Muscle layer of colon (tissue), 2 donors: ENCODE results near the gene TMEM255A.

Experiments
- H3K27ac ChIP-seq: one replicate; pipeline ENCODE4 v1.7.0; 2013; ENCODE audit warnings: low read depth, mild to moderate bottlenecking, low read length, moderate library complexity
- H3K27me3 ChIP-seq, 2 donors: one replicate each; pipeline ENCODE4 v1.7.0; 2013; ENCODE audit warnings: low read length in 2 of 2, mild to moderate bottlenecking in 2 of 2; ENCODE audit not compliant: insufficient read depth in 2 of 2, control insufficient read depth in 1 of 2
- H3K36me3 ChIP-seq: one replicate; pipeline ENCODE4 v1.7.0; 2013; ENCODE audit warnings: mild to moderate bottlenecking, low read length; ENCODE audit not compliant: insufficient read depth
- H3K4me1 ChIP-seq: one replicate; pipeline ENCODE4 v1.7.0; 2013; ENCODE audit warnings: mild to moderate bottlenecking, low read length; ENCODE audit not compliant: insufficient read depth
- H3K4me3 ChIP-seq, 2 donors: one replicate each; pipeline ENCODE4 v1.7.0; 2013; ENCODE audit warnings: low read length in 2 of 2, low read depth in 1 of 2, mild to moderate bottlenecking in 1 of 2, moderate library complexity in 1 of 2
- H3K9ac ChIP-seq: one replicate; pipeline ENCODE4 v1.7.0; 2013; ENCODE audit warnings: low read length
- H3K9me3 ChIP-seq: one replicate; pipeline ENCODE4 v1.7.0; 2013; ENCODE audit warnings: mild to moderate bottlenecking, low read length
- donor health status: abdominal sarcoma.
- donor health status: Adenocarcinoma of cecum.

The TMEM255A gene

DNA sequence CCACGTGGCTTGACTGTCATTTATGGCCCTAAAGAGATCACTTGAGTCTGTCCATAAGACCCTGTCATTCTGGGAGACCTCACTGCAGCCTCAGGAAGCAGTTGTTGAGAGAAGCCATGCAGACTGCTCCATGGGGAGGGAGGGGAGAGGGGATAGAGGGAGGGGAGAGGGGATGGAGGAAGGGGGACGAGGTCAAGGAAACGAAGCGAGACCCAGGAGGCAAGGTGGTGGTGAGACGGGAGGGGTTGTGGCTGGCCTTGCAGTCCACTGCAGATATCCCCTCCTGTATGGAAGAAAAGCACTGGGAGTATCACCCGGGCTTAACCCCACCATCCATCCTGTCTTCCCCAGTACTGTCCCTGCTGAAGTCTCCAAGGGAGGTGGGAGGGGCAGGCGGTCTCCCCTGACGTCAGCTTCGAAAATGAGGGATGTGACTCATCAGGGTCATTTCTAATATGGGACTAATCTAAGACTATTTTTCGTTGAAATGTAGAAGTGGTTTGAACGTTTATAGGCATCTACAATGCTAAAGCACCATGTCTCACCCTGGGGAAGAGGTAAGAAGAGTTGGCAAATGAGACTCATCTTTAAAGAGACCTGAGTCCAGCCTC lies 5.6 kb downstream of the TMEM255A start:
- H3K27me3 ChIP-seq, result peaks cover 24 to 34% of the 10 kb centered on the region in 2 donors
- H3K9ac ChIP-seq, result no peak overlapping the region
- no peaks in the 10 kb centered on the region for H3K36me3 ChIP-seq
- H3K4me3 ChIP-seq, result no peak overlapping the region
- H3K27ac ChIP-seq, result no peak overlapping the region
- H3K4me1 ChIP-seq, result no peaks in the 10 kb centered on the region
- no peaks in the 10 kb centered on the region for H3K9me3 ChIP-seq

DNA sequence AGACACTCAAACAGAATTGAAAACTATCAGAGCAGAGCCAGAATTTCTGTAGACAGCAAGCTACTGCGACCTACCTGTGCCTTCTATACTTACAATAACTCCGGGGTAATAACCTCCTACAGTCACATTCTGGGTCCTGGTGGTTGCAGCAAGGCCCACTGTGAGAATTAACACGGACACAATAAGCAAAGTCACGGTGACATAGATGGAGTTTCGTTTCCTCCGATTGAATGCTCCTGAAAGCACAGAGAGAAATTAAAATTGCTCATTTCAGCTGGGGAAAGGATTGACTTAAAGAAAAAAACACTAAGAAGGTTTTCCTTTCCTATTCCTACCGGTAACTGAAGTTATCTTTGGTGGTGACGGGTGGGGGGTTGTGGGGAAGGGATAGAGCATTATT lies 7.0 kb downstream of the TMEM255A start:
- Histone ChIP-seq H3K27ac (no peak overlapping the region), H3K4me1 (no peaks in the 10 kb centered on the region), H3K9me3 (no peaks in the 10 kb centered on the region), H3K36me3 (no peaks in the 10 kb centered on the region), H3K4me3 (no peak overlapping the region), H3K27me3 (peaks cover 19 to 22% of the 10 kb centered on the region in 2 donors), H3K9ac (no peak overlapping the region)

GRCh38 chrX:120302434-120302833 lies 8.8 kb downstream of the TMEM255A start:
- H3K9ac ChIP-seq, result no peak overlapping the region
- H3K4me1 ChIP-seq, result no peaks in the 10 kb centered on the region
- no peaks in the 10 kb centered on the region for H3K9me3 ChIP-seq
- H3K27ac ChIP-seq, result no peak overlapping the region
- H3K36me3 ChIP-seq, result no peaks in the 10 kb centered on the region
- H3K4me3 ChIP-seq, result no peak overlapping the region
- H3K27me3 ChIP-seq, result peaks cover 11 to 16% of the 10 kb centered on the region in 2 donors

DNA sequence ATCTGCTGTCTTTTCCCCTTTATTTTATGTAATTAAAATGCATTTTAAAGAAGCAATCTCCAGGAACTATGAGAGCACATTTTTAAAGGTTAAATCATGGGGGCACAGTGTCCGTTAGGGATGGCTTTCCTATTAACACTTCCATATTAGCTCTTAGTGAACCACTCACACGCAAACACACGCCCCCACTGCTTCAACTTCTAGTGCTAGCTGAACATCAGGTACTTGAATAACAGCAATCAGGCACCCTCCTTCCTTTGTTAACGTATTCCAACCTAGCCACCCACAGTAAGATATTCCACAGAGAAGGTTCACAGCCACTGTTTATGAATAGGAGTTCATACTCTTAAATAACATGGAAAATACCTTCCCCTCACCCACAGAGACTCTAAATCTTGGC lies 9.3 kb downstream of the TMEM255A start:
- Histone ChIP-seq H3K36me3 (no peaks in the 10 kb centered on the region), H3K9me3 (no peaks in the 10 kb centered on the region), H3K4me3 (no peak overlapping the region), H3K4me1 (no peaks in the 10 kb centered on the region), H3K27ac (no peak overlapping the region), H3K27me3 (peaks cover 11% of the 10 kb centered on the region in 2 donors), H3K9ac (no peak overlapping the region)

DNA sequence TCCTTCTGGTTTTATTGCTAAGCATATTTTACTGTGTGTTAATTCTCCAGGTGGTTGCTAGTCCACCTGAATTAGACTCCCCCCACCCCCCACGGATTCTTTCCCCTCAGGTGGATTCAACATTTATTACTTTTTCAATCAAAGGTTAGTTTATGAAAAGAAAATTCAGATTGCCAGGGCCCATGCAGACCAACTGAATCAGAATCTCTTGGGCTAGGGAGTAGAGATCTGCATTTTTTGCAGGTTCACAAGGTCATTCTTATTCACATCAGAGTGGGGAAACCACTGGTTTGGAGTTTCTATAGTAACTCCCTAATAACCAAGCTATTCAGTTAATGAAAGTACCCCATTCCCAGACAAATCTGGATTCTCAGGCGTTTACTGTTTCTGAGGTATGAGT lies 9.8 kb downstream of the TMEM255A start:
- Histone ChIP-seq H3K9me3 (no peaks in the 10 kb centered on the region), H3K4me1 (no peaks in the 10 kb centered on the region), H3K9ac (no peak overlapping the region), H3K4me3 (no peak overlapping the region), H3K27me3 (peaks cover 7 to 10% of the 10 kb centered on the region in 2 donors), H3K36me3 (no peaks in the 10 kb centered on the region), H3K27ac (no peak overlapping the region)

- no peak overlapping the region for H3K9ac ChIP-seq
- no peaks in the 10 kb centered on the region for H3K27me3 ChIP-seq
- no peak overlapping the region for H3K27ac ChIP-seq
- no peaks in the 10 kb centered on the region for H3K9me3 ChIP-seq
- no peak overlapping the region for H3K4me3 ChIP-seq
- no peaks in the 10 kb centered on the region for H3K4me1 ChIP-seq
- H3K36me3 ChIP-seq, result no peaks in the 10 kb centered on the region
Measured at GRCh38 chrX:120299928-120300327, 11.3 kb downstream of the TMEM255A start.

GRCh38 chrX:120297923-120298322 lies 13.3 kb downstream of the TMEM255A start:
- Histone ChIP-seq H3K9ac (no peak overlapping the region), H3K27me3 (no peaks in the 10 kb centered on the region), H3K36me3 (no peaks in the 10 kb centered on the region), H3K9me3 (no peaks in the 10 kb centered on the region), H3K27ac (no peak overlapping the region), H3K4me3 (no peak overlapping the region), H3K4me1 (no peaks in the 10 kb centered on the region)

DNA sequence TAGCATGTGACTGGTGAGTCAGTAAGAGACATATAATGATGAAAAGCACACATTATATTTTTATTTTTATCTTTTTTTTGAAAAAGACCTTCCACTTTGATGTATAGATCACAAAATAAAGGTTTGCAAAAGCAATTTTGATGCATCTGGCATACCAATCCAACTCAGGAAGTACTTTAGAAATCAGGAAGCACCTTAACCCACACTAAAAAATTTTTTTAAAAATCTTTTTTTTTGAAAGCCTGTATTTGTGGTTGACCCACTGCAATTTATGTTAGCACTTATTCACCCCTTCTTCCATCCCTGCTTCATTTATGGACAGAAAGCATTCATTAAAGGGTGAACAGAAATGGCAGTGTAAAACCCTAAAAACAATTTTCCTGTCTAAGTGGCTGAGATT lies 16.6 kb downstream of the TMEM255A start:
- H3K4me1 ChIP-seq, result no peaks in the 10 kb centered on the region
- H3K36me3 ChIP-seq, result no peaks in the 10 kb centered on the region
- no peaks in the 10 kb centered on the region for H3K9me3 ChIP-seq
- peaks cover 0 to 5% of the 10 kb centered on the region in 2 donors for H3K27me3 ChIP-seq
- H3K9ac ChIP-seq, result no peak overlapping the region
- H3K27ac ChIP-seq, result no peak overlapping the region
- no peak overlapping the region for H3K4me3 ChIP-seq

DNA sequence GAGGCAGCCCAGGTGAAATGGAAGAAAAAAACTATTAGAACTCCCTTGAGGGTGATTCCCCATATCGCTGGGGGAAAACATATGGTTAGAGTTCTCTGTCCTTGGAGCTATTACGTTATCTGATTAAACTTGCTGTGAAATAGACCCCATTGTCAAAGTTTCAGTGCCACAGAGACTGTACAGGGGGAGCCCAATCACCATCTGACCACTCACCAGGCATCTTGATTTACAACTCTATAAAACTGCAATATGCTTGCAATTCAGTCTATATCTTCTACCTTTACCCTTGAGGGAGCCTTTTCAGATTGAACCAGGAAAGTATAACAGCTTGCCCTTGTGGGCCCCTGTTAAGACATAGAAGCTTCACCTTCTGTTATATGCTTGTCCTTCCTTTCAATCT lies 18.2 kb downstream of the TMEM255A start:
- peaks cover 0 to 5% of the 10 kb centered on the region in 2 donors for H3K27me3 ChIP-seq
- H3K9ac ChIP-seq, result no peak overlapping the region
- no peak overlapping the region for H3K4me3 ChIP-seq
- H3K9me3 ChIP-seq, result no peaks in the 10 kb centered on the region
- no peaks in the 10 kb centered on the region for H3K36me3 ChIP-seq
- H3K4me1 ChIP-seq, result no peaks in the 10 kb centered on the region
- H3K27ac ChIP-seq, result no peak overlapping the region

GRCh38 chrX:120291211-120291610 lies 20.1 kb downstream of the TMEM255A start:
- H3K36me3 ChIP-seq, result no peaks in the 10 kb centered on the region
- H3K27ac ChIP-seq, result no peak overlapping the region
- no peak overlapping the region for H3K4me3 ChIP-seq
- no peak overlapping the region for H3K9ac ChIP-seq
- no peaks in the 10 kb centered on the region for H3K4me1 ChIP-seq
- H3K9me3 ChIP-seq, result no peaks in the 10 kb centered on the region
- H3K27me3 ChIP-seq, result peaks cover 0 to 5% of the 10 kb centered on the region in 2 donors

DNA sequence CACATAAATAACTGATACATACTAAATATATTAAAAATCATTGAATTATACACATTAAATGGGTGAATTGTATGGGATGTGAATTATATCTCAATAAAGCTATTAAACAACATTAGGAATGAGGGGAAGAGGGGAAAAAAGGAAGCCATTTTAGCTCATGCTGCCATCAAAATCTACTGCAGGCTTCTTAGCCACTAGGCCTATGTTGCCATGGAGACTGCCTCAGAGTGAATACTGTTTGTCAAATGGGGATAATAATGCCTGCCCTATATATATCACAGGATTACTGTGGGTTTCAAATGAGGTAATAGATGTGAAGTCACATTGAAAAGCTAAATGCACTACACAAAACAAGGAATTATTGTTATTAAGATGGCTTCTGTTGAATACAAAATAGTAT lies 21.2 kb downstream of the TMEM255A start:
- H3K36me3 ChIP-seq, result no peaks in the 10 kb centered on the region
- no peak overlapping the region for H3K9ac ChIP-seq
- no peaks in the 10 kb centered on the region for H3K4me1 ChIP-seq
- peaks cover 0 to 5% of the 10 kb centered on the region in 2 donors for H3K27me3 ChIP-seq
- no peak overlapping the region for H3K4me3 ChIP-seq
- no peak overlapping the region for H3K27ac ChIP-seq
- H3K9me3 ChIP-seq, result no peaks in the 10 kb centered on the region

- no peak overlapping the region for H3K4me3 ChIP-seq
- H3K36me3 ChIP-seq, result no peaks in the 10 kb centered on the region
- H3K4me1 ChIP-seq, result no peaks in the 10 kb centered on the region
- no peak overlapping the region for H3K27ac ChIP-seq
- no peak overlapping the region for H3K9ac ChIP-seq
- H3K27me3 ChIP-seq, result peaks cover 0 to 5% of the 10 kb centered on the region in 2 donors
- no peaks in the 10 kb centered on the region for H3K9me3 ChIP-seq
Measured at GRCh38 chrX:120287513-120288112, 23.6 kb downstream of the TMEM255A start.
